Spleen (tissue), 11 donors: ENCODE data around the gene POU2F3. TPM values are rescaled to one million over a fixed set of nuclear protein-coding genes. Genes with fewer than 3 reads are reported as not detected.
"Not testable (repeated sequence)": the region's sequence is repeated elsewhere in the genome, so short reads cannot be mapped to it uniquely, and the experiment has no call there.

Source experiments
- DNase-seq: peaks from one replicate; pipeline ENCODE4 v3.0.0-alpha.2; 2020
- H3K27ac ChIP-seq, 8 donors: fragments of 200-600 bp; sonication (generic) in 7 of 8; 1 replicate in 4 of 8; 2 replicates in 4 of 8; pipeline versions ENCODE4 v1.5.0 to v1.8.0; 2016 to 2021; ENCODE audit warnings: inconsistent platforms in 4 of 8, mild to moderate bottlenecking in 4 of 8, moderate library complexity in 1 of 8
- H3K27me3 ChIP-seq, 7 donors: fragments of 200-600 bp; sonication (generic) in 6 of 7; replicated peaks in 1 of 7; 1 replicate in 4 of 7; 2 replicates in 3 of 7; pipeline versions ENCODE4 v1.5.0 to v1.8.0; 2016 to 2021; ENCODE audit warnings: inconsistent platforms in 3 of 7, mild to moderate bottlenecking in 1 of 7
- H3K36me3 ChIP-seq, 6 donors: fragments of 200-600 bp; sonication (generic) in 5 of 6; 1 replicate in 4 of 6; 2 replicates in 2 of 6; pipeline versions ENCODE4 v1.5.0 to v1.8.0; 2016 to 2021; ENCODE audit warnings: inconsistent platforms in 2 of 6
- H3K4me1 ChIP-seq, 6 donors: fragments of 200-600 bp; sonication (generic) in 5 of 6; 1 replicate in 3 of 6; 2 replicates in 3 of 6; pipeline versions ENCODE4 v1.5.0 to v1.8.0; 2016 to 2021; ENCODE audit warnings: inconsistent platforms in 3 of 6
- H3K4me3 ChIP-seq, 8 donors: fragments of 200-600 bp; sonication (generic) in 7 of 8; 1 replicate in 4 of 8; 2 replicates in 4 of 8; pipeline versions ENCODE4 v1.5.0 to v1.8.0; 2016 to 2021; ENCODE audit warnings: inconsistent platforms in 4 of 8, mild to moderate bottlenecking in 4 of 8, moderate library complexity in 2 of 8
- H3K9me3 ChIP-seq, 8 donors: fragments of 200-600 bp; sonication (generic) in 7 of 8; 1 replicate in 4 of 8; 2 replicates in 4 of 8; pipeline versions ENCODE4 v1.5.0 to v1.8.0; 2016 to 2021; ENCODE audit warnings: inconsistent platforms in 4 of 8
- CTCF ChIP-seq, 11 experiments: fragments of 200-600 bp in 7 of 11; fragments of 450-650 bp in 4 of 11; sonication (generic) in 4 of 11; IDR thresholded peaks in 8 of 11; conservative IDR thresholded peaks in 3 of 11; 1 replicate in 7 of 11; 2 replicates in 4 of 11; pipeline versions ENCODE4 v1.4.0 to v1.8.0; 2016 to 2021; ENCODE audit warnings: antibody characterized with exemption in 11 of 11, inconsistent platforms in 4 of 11, mild to moderate bottlenecking in 1 of 11
- POLR2A ChIP-seq, 3 donors: fragments of 450-650 bp; IDR thresholded peaks; one replicate each; pipeline ENCODE4 v1.5.1; 2017; ENCODE audit warnings: antibody characterized with exemption in 3 of 3, mild to moderate bottlenecking in 1 of 3
- POLR2AphosphoS5 ChIP-seq, 3 donors: sonication (generic); formaldehyde crosslinking; IDR thresholded peaks; one replicate each; pipeline ENCODE4 v1.5.1; 2017; ENCODE audit warnings: antibody characterized with exemption in 3 of 3
- WGBS, 5 donors: extraction: QIAGEN DNeasy Blood & Tissue Kit in 3 of 5; methylation state at CpG; one replicate each; pipeline versions ENCODE4 v1.1.5 to v1.1.7; 2013 to 2018; 5-methylcytosine and 5-hydroxymethylcytosine counted together
- intact Hi-C: fragments of 100-400 bp; cut with DNase I; formaldehyde crosslinking; loops from one replicate; pipeline ENCODE4 v1.15.0; 2023; ENCODE audit warnings: low total_unique reads
- polyA plus RNA-seq, 3 donors: library from polyadenylated mRNA; stranded (reverse); fragments of 200-250 nt; gene quantifications; one replicate each; pipeline ENCODE4 v1.2.1, GENCODE V29; 2013
- total RNA-seq, 7 donors: library from RNA; depleted of rRNA in 3 of 7; stranded (reverse); fragments of >200 nt in 3 of 7; fragmentation: NEBNext Ultra II Directional in 4 of 7; extraction: Animal tissue kit (Norgen Biotek cat#: 25700) in 4 of 7; gene quantifications; one replicate each; pipeline versions ENCODE4 v1.1.0 to v1.2.1, GENCODE V29; 2016 to 2021
- donor health status: healthy with polysubstance abuse.
- donor health status: DM: no; HTN: no; CAD: no; lungs with moderate emphysema.
- donor health status: DM: no; HTN: no; CAD: no.
- donor health status: Bipolar disorder and iron deficiency.
- donor health status: healthy.
- donor health status: DM: no; HTN: no; CAD: no.
- donor health status: DM: yes; HTN: yes; CAD: no.

Gene POU2F3
- total and polyA plus RNA-seq, 10 donors = 0.04 to 0.27 (median 0.19) TPM; not detected in 4

GRCh38 chr11:120272303-120272702 lies 32.4 kb downstream of the POU2F3 start:
- no peak overlapping the region for H3K4me3 ChIP-seq
- no peak for TF ChIP-seq POLR2AphosphoS5 (IDR thresholded peaks at IDR 0.05)
- no peak for TF ChIP-seq POLR2A (IDR thresholded peaks at IDR 0.05)
- no peak for TF ChIP-seq CTCF (IDR thresholded peaks at IDR 0.05 in 8 of 11, conservative IDR thresholded peaks at IDR 0.05 in 3 of 11)
- no peaks in the 10 kb centered on the region for H3K4me1 ChIP-seq
- H3K27me3 ChIP-seq = peaks cover 0 to 41% (median 8%) of the 10 kb centered on the region in 7 donors
- intact Hi-C loops = no loop called here
- DNase-seq = no peak
- H3K36me3 ChIP-seq = no peaks in the 10 kb centered on the region
- 70 to 92% (median 80%) methylated on average over 2 of the region's 2 CpGs for WGBS, 5 donors
- H3K9me3 ChIP-seq = no peaks in the 10 kb centered on the region
- H3K27ac ChIP-seq = no peak overlapping the region

GRCh38 chr11:120273432-120273831 lies 33.5 kb downstream of the POU2F3 start:
- Histone ChIP-seq H3K9me3 (no peaks in the 10 kb centered on the region), H3K4me3 (no peak overlapping the region), H3K36me3 (no peaks in the 10 kb centered on the region), H3K27ac (no peak overlapping the region), H3K27me3 (peaks cover 0 to 31% (median 0%) of the 10 kb centered on the region in 7 donors), H3K4me1 (no peaks in the 10 kb centered on the region)
- TF ChIP-seq POLR2AphosphoS5 (IDR thresholded peaks at IDR 0.05) (no peak), CTCF (IDR thresholded peaks at IDR 0.05 in 8 of 11, conservative IDR thresholded peaks at IDR 0.05 in 3 of 11) (no peak), POLR2A (IDR thresholded peaks at IDR 0.05) (no peak)
- no peak for DNase-seq
- WGBS, 5 donors = 78 to 94% (median 88%) methylated on average over 2 of the region's 2 CpGs
- intact Hi-C loops = no loop called here

- 80 to 97% (median 92%) methylated on average over 2 of the region's 2 CpGs for WGBS, 5 donors
- H3K4me3 ChIP-seq, H3K4me1 ChIP-seq, H3K36me3 ChIP-seq, H3K27ac ChIP-seq, DNase-seq, H3K9me3 ChIP-seq, intact Hi-C loops: not testable (repeated sequence)
- H3K27me3 ChIP-seq = peaks cover 0 to 26% (median 0%) of the 10 kb centered on the region in 7 donors
Measured at GRCh38 chr11:120273956-120274355, 34.0 kb downstream of the POU2F3 start.

GRCh38 chr11:120279502-120279901 lies 39.6 kb downstream of the POU2F3 start:
- Histone ChIP-seq H3K27me3 (peaks cover 0 to 8% (median 0%) of the 10 kb centered on the region in 7 donors), H3K36me3 (no peaks in the 10 kb centered on the region), H3K9me3 (no peaks in the 10 kb centered on the region), H3K27ac (no peak overlapping the region), H3K4me1 (peaks cover 0 to 8% (median 0%) of the 10 kb centered on the region in 6 donors), H3K4me3 (no peak overlapping the region)
- intact Hi-C loops = no loop called here
- 89 to 95% (median 91%) methylated on average over 5 of the region's 5 CpGs for WGBS, 5 donors
- DNase-seq = no peak
- no peak for TF ChIP-seq CTCF (IDR thresholded peaks at IDR 0.05 in 8 of 11, conservative IDR thresholded peaks at IDR 0.05 in 3 of 11)
- no peak for TF ChIP-seq POLR2A (IDR thresholded peaks at IDR 0.05)
- TF ChIP-seq POLR2AphosphoS5 (IDR thresholded peaks at IDR 0.05) = no peak

- Histone ChIP-seq H3K27ac (no peak overlapping the region), H3K9me3 (no peaks in the 10 kb centered on the region), H3K27me3 (peaks cover 0 to 8% (median 0%) of the 10 kb centered on the region in 7 donors), H3K36me3 (no peaks in the 10 kb centered on the region), H3K4me3 (no peak overlapping the region), H3K4me1 (peaks cover 0 to 8% (median 0%) of the 10 kb centered on the region in 6 donors)
- DNase-seq = no peak
- 75 to 85% (median 79%) methylated on average over 5 of the region's 5 CpGs for WGBS, 5 donors
- intact Hi-C loops = no loop called here
- TF ChIP-seq POLR2A (IDR thresholded peaks at IDR 0.05) (no peak), CTCF (IDR thresholded peaks at IDR 0.05 in 8 of 11, conservative IDR thresholded peaks at IDR 0.05 in 3 of 11) (no peak), POLR2AphosphoS5 (IDR thresholded peaks at IDR 0.05) (no peak)
Measured at GRCh38 chr11:120280600-120281051, 40.7 kb downstream of the POU2F3 start.
